Central memory CD8-positive, alpha-beta T cell (primary cell): ENCODE results near the gene DPP6.

Experiments
- ATAC-seq: fragments of 150-1000 bp; cut with Tn5 transposase; replicated peaks from 2 replicates; pipeline ENCODE4 v1.10.0; 2022; ENCODE audit warnings: mild to moderate bottlenecking, moderate FRiP score, moderate number of reproducible peaks; ENCODE audit not compliant: poor library complexity, severe bottlenecking; ENCODE audit errors: extremely low read depth
- DNase-seq, 2 donors: peaks; one replicate each; pipeline ENCODE4 v3.0.0; 2021; ENCODE audit warnings: low spot score in 2 of 2
- H3K27ac Mint-ChIP-seq: one replicate; pipeline ENCODE4 v1.8.0; 2022; ENCODE audit warnings: low read depth, mild to moderate bottlenecking, moderate library complexity, mixed read lengths
- H3K27me3 Mint-ChIP-seq: one replicate; pipeline ENCODE4 v1.8.0; 2022; ENCODE audit warnings: mixed read lengths
- H3K36me3 Mint-ChIP-seq: one replicate; pipeline ENCODE4 v1.8.0; 2022; ENCODE audit warnings: mild to moderate bottlenecking, moderate library complexity, mixed read lengths; ENCODE audit not compliant: insufficient read depth
- H3K4me1 Mint-ChIP-seq: one replicate; pipeline ENCODE4 v1.8.0; 2022; ENCODE audit warnings: mixed read lengths
- H3K4me3 Mint-ChIP-seq: one replicate; pipeline ENCODE4 v1.8.0; 2022; ENCODE audit warnings: mild to moderate bottlenecking, moderate library complexity, mixed read lengths
- H3K9me3 Mint-ChIP-seq: one replicate; pipeline ENCODE4 v1.8.0; 2022; ENCODE audit warnings: mixed read lengths

The DPP6 gene

DNA sequence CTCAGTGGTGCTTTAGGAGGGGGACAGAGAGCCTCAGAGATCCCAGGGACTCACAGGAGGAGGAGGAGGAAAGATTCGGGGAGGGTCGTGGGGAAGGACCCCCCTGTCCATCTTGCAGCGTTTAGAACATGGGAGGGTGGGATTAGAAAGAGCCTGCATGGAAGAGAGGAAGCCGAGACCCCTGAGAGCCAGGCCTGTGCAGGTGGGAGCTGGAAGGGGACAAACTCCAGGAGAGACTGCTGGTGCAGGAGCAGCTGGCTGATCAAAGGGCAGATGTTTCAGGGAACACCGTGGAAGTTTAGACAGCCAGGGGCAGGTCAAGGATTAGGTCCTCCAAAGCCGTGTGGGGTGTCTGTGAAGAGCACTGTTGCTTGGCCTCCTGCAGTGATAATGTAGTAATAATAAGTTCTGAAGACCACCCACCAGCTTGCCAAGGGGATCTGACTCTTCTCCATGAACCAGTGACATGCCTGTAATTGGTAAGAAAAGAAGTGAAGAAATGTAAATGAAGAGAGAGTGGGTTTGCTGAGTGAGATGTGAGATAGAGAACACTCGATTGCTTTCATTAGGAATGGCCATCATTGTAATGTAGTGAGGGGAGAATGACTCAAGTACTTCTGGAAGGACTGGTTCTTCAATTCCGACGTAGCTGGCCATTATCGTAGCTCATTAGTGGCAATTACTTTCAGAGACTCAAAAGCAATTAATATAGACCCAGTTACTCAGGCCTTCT lies 525.1 kb downstream of the DPP6 start:
- no peaks in the 10 kb centered on the region for H3K4me1 Mint-ChIP-seq
- no peaks in the 10 kb centered on the region for H3K27me3 Mint-ChIP-seq
- no peak overlapping the region for H3K27ac Mint-ChIP-seq
- H3K4me3 Mint-ChIP-seq, result no peak overlapping the region
- peaks cover 15% of the 10 kb centered on the region for H3K9me3 Mint-ChIP-seq
- ATAC-seq (no peak), DNase-seq (no peak)
- no peaks in the 10 kb centered on the region for H3K36me3 Mint-ChIP-seq

DNA sequence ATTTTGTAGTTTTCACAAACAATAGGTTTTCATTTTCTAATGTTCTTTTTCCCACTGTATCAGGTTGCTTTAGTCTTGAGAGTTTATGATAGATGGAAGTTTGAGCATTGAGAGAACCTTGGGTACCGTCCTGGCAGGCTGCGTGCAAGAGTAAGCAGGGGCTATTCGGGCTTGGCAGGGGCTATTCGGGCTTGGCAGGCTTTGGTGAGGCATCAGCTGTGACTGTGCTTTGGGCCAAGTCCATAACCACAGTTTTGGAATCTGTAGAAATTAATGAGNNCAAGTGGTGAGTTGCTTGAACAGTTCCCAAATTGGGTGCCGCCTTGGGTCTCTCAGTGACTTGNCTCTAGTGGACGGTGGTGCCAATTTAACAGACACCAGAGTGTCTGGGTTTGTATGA lies 526.1 kb downstream of the DPP6 start:
- no peak for DNase-seq
- no peaks in the 10 kb centered on the region for H3K4me1 Mint-ChIP-seq
- H3K27ac Mint-ChIP-seq, result no peak overlapping the region
- no peaks in the 10 kb centered on the region for H3K27me3 Mint-ChIP-seq
- ATAC-seq, result no peak
- no peaks in the 10 kb centered on the region for H3K36me3 Mint-ChIP-seq
- peaks cover 17% of the 10 kb centered on the region for H3K9me3 Mint-ChIP-seq
- H3K4me3 Mint-ChIP-seq, result no peak overlapping the region

DNA sequence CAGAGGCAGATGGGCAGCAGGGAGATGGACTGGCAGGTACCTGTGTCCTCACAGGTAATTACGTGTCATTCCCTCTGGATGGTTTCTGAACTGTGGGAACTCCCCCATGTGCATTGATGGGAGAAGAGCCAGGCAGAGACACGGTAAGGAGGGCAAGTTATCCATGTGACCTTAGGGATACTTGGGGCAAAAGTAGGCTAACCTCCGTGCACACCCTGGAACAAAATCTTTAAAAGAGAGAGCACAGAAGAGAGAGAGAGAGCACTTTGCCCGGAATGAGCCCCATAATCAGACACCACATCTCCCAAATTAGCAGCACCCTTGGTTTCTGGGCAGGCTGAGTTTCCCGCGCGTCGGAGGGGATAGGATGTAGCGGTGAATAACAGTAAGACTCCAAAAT lies 527.5 kb downstream of the DPP6 start:
- H3K4me3 Mint-ChIP-seq, result no peak overlapping the region
- H3K27ac Mint-ChIP-seq, result no peak overlapping the region
- H3K36me3 Mint-ChIP-seq, result no peaks in the 10 kb centered on the region
- H3K27me3 Mint-ChIP-seq, result no peaks in the 10 kb centered on the region
- no peaks in the 10 kb centered on the region for H3K4me1 Mint-ChIP-seq
- DNase-seq, result no peak
- peaks cover 27% of the 10 kb centered on the region for H3K9me3 Mint-ChIP-seq
- no peak for ATAC-seq

DNA sequence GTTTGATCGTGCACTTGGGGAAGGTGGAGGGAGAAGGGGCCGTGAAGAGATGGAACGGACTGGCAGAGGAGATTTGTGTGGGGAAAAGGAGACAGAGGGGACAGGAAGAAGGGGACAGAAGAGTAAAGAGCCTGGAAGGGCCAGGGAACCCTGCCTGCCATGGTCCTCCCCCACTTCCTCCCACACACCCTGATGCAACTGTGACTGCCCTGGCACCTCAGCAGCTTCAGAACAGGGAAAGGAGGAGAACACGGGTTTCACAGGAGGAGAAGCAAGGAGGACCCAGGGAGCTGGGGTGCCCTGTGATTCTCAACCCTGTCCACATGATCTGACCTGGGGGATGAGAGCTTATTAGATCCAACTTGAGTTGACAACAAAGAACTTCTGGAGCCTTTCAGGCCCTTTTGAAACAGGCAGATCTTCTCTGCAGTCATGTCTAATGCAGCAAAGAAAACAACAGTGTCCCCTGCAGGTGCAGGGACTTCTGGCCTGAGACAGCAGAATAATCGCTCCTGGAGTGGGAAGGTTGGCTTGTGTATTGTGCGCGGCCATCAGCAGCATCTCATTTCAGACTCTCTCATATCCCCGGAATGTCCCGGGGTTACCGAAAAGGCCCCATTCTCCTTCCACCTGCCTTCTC lies 529.2 kb downstream of the DPP6 start:
- Mint-ChIP-seq H3K36me3 (no peaks in the 10 kb centered on the region), H3K9me3 (peaks cover 27% of the 10 kb centered on the region), H3K27ac (no peak overlapping the region), H3K4me1 (no peaks in the 10 kb centered on the region), H3K4me3 (no peak overlapping the region), H3K27me3 (no peaks in the 10 kb centered on the region)
- ATAC-seq (no peak), DNase-seq (no peak)

DNA sequence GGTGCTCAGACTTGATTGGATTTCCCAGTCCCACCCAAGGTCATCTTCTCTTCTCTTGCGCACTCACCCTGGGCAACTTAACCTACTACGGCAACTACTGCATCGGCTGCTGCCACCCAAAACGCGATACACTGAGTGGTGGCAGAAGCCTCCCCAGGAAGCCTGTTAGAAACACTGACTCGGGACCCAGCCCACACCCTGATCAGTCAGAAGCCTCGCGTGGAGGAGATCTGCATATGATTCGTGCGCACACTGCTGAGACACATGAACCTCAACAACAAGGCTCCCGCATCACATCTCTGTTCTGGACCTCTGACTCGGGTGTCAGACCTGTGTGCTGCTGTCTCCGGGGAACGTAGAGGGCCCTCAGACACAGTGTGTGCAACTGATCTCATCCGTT lies 531.3 kb downstream of the DPP6 start:
- Mint-ChIP-seq H3K36me3 (no peaks in the 10 kb centered on the region), H3K27me3 (no peaks in the 10 kb centered on the region), H3K4me1 (no peaks in the 10 kb centered on the region), H3K9me3 (peaks cover 20% of the 10 kb centered on the region), H3K27ac (no peak overlapping the region), H3K4me3 (no peak overlapping the region)
- ATAC-seq, result no peak
- DNase-seq, result no peak

DNA sequence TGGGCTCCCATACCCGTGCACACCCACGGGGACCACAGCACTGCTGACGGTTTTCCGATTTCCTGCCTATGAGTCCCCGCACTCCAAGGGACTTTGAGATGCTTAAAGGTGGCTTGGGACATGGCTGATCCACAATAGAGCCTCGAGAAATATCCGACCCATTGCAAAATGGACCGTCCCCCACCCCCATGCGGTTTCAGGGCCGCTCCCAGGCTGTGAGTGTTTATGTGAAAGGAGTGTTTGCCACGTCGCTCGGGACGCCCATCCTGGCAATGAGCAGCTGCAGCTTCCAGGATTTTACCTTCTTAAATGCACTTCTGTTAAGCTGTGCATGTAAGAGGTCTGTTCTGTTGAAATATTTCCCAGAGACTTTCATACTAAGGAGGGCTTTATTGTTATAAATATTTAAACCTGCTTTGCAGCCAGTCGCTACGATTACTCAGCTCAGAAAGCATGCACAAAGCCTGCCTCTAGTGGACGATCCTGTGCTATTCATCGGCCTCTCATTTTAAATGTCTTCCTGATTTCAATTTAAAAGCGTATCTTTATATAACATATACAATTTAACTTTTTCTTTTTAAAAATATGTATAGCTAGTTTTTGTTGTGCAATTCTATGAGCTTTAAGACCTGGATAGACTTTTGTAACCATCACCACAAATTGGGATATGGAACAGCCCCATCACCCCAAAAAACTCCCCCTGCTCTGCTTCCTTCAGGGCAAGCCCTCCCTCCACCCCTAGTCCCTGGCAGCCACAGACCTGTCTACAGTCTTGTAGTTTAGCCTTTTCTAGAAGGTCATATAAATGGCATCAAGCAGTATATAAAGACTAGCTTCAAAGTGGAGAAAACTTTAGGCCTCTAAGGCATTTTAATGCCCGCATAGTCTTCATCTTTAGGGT lies 532.4 kb downstream of the DPP6 start:
- H3K27me3 Mint-ChIP-seq, result no peaks in the 10 kb centered on the region
- ATAC-seq, result no peak
- no peak overlapping the region for H3K27ac Mint-ChIP-seq
- H3K4me3 Mint-ChIP-seq, result no peak overlapping the region
- no peaks in the 10 kb centered on the region for H3K36me3 Mint-ChIP-seq
- H3K9me3 Mint-ChIP-seq, result peaks cover 20% of the 10 kb centered on the region
- no peaks in the 10 kb centered on the region for H3K4me1 Mint-ChIP-seq
- no peak for DNase-seq

DNA sequence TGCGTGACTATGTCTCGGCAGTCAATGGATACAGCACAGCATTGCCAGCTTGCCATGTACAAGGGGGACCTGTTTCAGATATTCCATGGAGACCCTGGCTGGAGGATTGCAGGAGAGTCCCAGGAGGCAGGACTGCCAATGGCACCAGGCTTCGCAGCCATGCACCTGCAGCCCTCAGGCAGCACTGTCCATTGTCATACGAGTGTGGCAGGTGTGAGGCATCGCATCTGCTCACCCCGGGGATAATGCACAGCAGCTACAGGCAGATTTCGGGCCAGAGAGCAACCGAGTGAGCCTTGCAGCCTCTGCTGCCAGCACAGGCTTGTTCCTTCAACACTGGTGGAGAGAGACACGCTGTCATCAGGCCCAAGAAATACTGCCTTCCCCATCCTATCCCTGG lies 535.6 kb downstream of the DPP6 start:
- H3K36me3 Mint-ChIP-seq, result no peaks in the 10 kb centered on the region
- H3K27ac Mint-ChIP-seq, result no peak overlapping the region
- H3K4me1 Mint-ChIP-seq, result no peaks in the 10 kb centered on the region
- DNase-seq (no peak), ATAC-seq (no peak)
- H3K4me3 Mint-ChIP-seq, result no peak overlapping the region
- no peaks in the 10 kb centered on the region for H3K27me3 Mint-ChIP-seq
- H3K9me3 Mint-ChIP-seq, result peaks cover 26% of the 10 kb centered on the region

DNA sequence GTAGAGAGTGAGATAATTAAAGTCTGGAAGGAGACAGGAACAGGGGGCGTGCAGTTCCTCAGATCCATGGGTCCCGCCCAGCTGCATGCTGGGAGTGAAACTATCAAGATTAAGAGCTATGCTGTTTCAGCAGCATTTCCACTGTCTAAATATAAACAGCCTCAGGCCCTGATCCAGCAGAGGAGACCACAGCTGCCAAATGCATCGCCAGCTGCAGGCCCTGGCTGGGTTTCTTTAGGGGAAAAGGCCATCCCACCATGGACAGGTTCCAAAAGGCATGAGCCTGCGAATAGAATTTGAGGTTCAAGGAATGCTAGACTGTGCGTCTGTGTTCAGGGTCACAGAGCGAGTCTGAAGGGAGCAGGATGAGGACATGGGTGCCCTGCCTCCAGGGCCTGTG lies 539.3 kb downstream of the DPP6 start:
- Mint-ChIP-seq H3K4me3 (no peak overlapping the region), H3K36me3 (no peaks in the 10 kb centered on the region), H3K4me1 (no peaks in the 10 kb centered on the region), H3K27me3 (no peaks in the 10 kb centered on the region), H3K27ac (no peak overlapping the region), H3K9me3 (peaks cover 19% of the 10 kb centered on the region)
- no peak for ATAC-seq
- no peak for DNase-seq

DNA sequence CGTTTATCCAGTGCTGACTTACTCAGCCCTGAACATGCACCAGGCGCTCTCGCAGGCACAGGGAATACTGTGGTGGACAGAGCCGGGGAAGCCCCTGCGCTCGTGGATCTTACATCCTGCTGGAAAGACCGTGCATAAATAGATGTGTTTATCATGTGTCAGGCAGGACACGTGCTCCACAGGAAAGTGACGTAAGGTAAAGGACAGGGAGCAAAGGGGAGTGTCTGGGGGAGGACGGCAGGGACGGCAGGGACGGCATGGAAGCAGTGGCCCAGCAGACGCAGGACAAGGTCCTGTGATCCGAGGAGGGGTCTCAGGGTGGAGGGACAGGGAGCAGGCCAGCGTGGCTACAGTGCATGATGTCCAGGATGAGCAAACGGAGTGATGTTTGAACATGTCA lies 540.2 kb downstream of the DPP6 start:
- Mint-ChIP-seq H3K27me3 (no peaks in the 10 kb centered on the region), H3K36me3 (no peaks in the 10 kb centered on the region), H3K4me3 (no peak overlapping the region), H3K4me1 (no peaks in the 10 kb centered on the region), H3K9me3 (peaks cover 19% of the 10 kb centered on the region), H3K27ac (no peak overlapping the region)
- no peak for ATAC-seq
- no peak for DNase-seq

DNA sequence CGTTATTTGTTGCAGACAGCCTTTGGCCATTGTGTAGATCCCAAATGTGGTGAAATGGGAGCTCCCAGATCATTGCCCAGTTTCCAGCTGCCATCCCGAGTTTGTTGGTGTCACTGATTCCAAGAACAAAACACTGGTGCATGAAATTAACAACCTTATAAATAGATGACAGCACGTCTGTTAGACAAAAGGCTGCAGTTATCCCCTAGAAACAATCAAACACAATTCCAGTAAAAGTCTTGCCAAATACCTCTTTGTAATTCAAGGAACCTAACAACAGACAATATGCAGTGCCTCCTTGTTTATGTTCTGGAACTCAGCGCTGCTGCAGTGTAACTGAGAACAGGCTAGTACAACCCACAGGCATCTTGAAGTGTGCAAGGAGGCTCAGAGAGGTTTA lies 546.2 kb downstream of the DPP6 start:
- Mint-ChIP-seq H3K27me3 (no peaks in the 10 kb centered on the region), H3K27ac (no peak overlapping the region)
- ATAC-seq, result no peak

DNA sequence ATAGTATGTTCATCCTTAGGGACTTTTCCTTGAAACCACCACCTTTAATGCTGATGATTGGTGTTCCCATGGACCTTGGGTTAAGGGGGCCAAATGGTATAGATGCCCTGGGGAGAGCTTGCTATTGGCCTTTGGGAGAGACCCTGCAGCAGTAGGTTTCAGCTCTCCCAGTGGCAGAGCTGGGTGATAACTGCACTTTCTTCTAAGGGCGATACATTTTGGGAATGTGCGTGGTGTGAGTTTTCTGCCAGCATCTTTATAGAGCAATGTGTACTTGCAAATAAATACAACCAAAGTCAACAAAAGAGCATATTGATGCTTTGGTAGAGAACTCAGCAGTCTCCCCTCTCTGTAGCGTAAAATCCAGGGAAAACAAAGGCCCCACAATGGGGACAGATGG lies 546.7 kb downstream of the DPP6 start:
- no peak for ATAC-seq
- Mint-ChIP-seq H3K27ac (no peak overlapping the region), H3K4me3 (no peak overlapping the region), H3K9me3 (peaks cover 5% of the 10 kb centered on the region), H3K36me3 (no peaks in the 10 kb centered on the region), H3K4me1 (no peaks in the 10 kb centered on the region), H3K27me3 (no peaks in the 10 kb centered on the region)
- DNase-seq, result no peak

More for the DNA sequence above, 546.2 kb downstream of the DPP6 start:
- no peak for DNase-seq
- Mint-ChIP-seq H3K36me3 (no peaks in the 10 kb centered on the region), H3K4me1 (no peaks in the 10 kb centered on the region), H3K9me3 (peaks cover 5% of the 10 kb centered on the region), H3K4me3 (no peak overlapping the region)

DNA sequence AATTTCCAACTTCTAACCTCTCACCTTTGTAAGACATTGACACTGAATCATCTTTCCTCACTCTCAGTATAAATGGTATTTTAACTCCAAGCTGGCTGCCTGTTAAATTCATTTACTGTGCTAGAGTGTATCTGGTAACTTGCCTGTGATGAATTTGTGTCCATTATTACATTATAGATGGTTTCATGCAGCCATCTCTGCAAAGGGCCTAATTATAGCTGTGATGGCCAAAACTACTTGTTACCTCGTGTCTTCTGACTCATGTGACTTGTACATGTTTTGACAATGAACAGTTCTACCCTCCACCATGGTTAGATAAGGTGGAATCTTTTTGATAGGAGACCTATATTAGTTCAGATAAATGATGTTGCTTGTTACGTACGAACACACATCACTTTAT lies 558.7 kb downstream of the DPP6 start:
- Mint-ChIP-seq H3K27ac (no peak overlapping the region), H3K36me3 (no peaks in the 10 kb centered on the region), H3K9me3 (peaks cover 6% of the 10 kb centered on the region), H3K4me1 (no peaks in the 10 kb centered on the region), H3K27me3 (no peaks in the 10 kb centered on the region), H3K4me3 (no peak overlapping the region)
- no peak for ATAC-seq
- DNase-seq, result no peak

DNA sequence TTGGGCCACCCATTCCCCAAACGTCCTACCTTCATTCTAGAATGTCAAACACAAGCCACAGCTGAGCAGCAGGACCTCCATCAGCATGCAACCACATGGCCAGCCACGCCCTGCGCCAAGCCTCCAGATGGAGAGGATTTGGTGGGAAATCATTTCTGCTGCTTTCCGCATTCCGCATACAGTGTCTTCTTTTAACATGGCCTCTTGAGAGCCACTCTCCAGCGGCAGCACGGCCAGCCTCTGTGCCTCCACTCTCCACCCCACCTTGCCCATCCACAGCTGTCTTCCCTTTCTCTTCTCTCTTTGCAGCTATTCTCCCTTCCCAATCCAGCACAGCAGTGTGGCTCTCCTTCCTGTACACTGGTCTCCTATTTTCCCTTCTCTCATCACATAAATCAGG lies 561.6 kb downstream of the DPP6 start:
- H3K9me3 Mint-ChIP-seq, result peaks cover 11% of the 10 kb centered on the region
- H3K36me3 Mint-ChIP-seq, result no peaks in the 10 kb centered on the region
- no peaks in the 10 kb centered on the region for H3K4me1 Mint-ChIP-seq
- no peak overlapping the region for H3K4me3 Mint-ChIP-seq
- H3K27me3 Mint-ChIP-seq, result no peaks in the 10 kb centered on the region
- ATAC-seq (no peak), DNase-seq (no peak)
- no peak overlapping the region for H3K27ac Mint-ChIP-seq
